Caco-2 (cell line): ENCODE measurements around the gene SPTBN1. TPM values are rescaled to one million over a fixed set of nuclear protein-coding genes. Genes with fewer than 3 reads are reported as not detected.

Experiments
- BruUV-seq: library from RNA; stranded (reverse); fragments of 400-500 nt; replicated peaks from 2 replicates; lab custom pipeline; 2021; lab: Mats Ljungman, UMichigan
- CTCF ChIA-PET: fragments of 300-600 bp; sonication (Branson Sonifier 250); formaldehyde crosslinking; loops from one replicate; lab custom pipeline; 2022; ENCODE audit warnings: antibody characterized with exemption; lab: Charles Lee
- POLR2A ChIA-PET: fragments of 300-600 bp; sonication (Branson Sonifier 250); formaldehyde crosslinking; loops from one replicate; lab custom pipeline; 2022; ENCODE audit warnings: antibody characterized with exemption; lab: Charles Lee
- DNase-seq, 2 experiments: peaks; one replicate each; pipeline versions ENCODE4 v3.0.0 to v3.0.0-alpha.2; 2020 to 2022
- H3K27me3 ChIP-seq: replicated peaks from 2 replicates; pipeline ENCODE4 v1.6.0; 2011; ENCODE audit warnings: low read length; ENCODE audit not compliant: control insufficient read depth, insufficient read depth
- H3K36me3 ChIP-seq: 2 replicates; pipeline ENCODE4 v1.5.1; 2011; ENCODE audit warnings: low read length; ENCODE audit not compliant: control insufficient read depth, insufficient read depth
- H3K4me1 ChIP-seq: fragments of 250-450 bp; sonication (Bioruptor Pico); 2 replicates; pipeline ENCODE4 v1.5.1; 2020; ENCODE audit warnings: mild to moderate bottlenecking
- H3K4me3 ChIP-seq: 2 replicates; pipeline ENCODE4 v1.5.1; 2011; ENCODE audit warnings: low read depth, mild to moderate bottlenecking, control low read depth, low read length
- H3K9me3 ChIP-seq: fragments of 250-450 bp; sonication (Bioruptor Pico); 2 replicates; pipeline ENCODE4 v1.5.1; 2020; ENCODE audit warnings: mild to moderate bottlenecking, moderate library complexity
- H3K27ac Mint-ChIP-seq: one replicate; pipeline ENCODE4 v1.8.0; 2022; ENCODE audit warnings: mixed read lengths; ENCODE audit not compliant: unreplicated experiment
- H3K27me3 Mint-ChIP-seq: one replicate; pipeline ENCODE4 v1.8.0; 2022; ENCODE audit warnings: mixed read lengths; ENCODE audit not compliant: insufficient read depth, unreplicated experiment
- H3K36me3 Mint-ChIP-seq: one replicate; pipeline ENCODE4 v1.8.0; 2022; ENCODE audit warnings: mild to moderate bottlenecking, mixed read lengths; ENCODE audit not compliant: insufficient read depth, unreplicated experiment
- H3K4me1 Mint-ChIP-seq: one replicate; pipeline ENCODE4 v1.8.0; 2022; ENCODE audit warnings: low read depth, mixed read lengths; ENCODE audit not compliant: unreplicated experiment
- H3K4me3 Mint-ChIP-seq: one replicate; pipeline ENCODE4 v1.8.0; 2022; ENCODE audit warnings: mild to moderate bottlenecking, moderate library complexity, mixed read lengths; ENCODE audit not compliant: unreplicated experiment
- H3K9me3 Mint-ChIP-seq: one replicate; pipeline ENCODE4 v1.8.0; 2022; ENCODE audit warnings: mixed read lengths; ENCODE audit not compliant: unreplicated experiment
- CTCF ChIP-seq, 2 experiments: fragments of 200-600 bp in 1 of 2; IDR thresholded peaks; 1 replicate in 1 of 2; 2 replicates in 1 of 2; pipeline versions ENCODE4 v1.5.1 to v1.8.0; 2011 to 2022; ENCODE audit warnings: antibody characterized with exemption in 1 of 2, control low read depth in 1 of 2, inconsistent platforms in 1 of 2, low read depth in 1 of 2, low read length in 1 of 2, mild to moderate bottlenecking in 1 of 2, moderate library complexity in 1 of 2; ENCODE audit not compliant: insufficient read depth in 1 of 2, severe bottlenecking in 1 of 2, unreplicated experiment in 1 of 2
- intact Hi-C: fragments of 100-400 bp; cut with micrococcal nuclease; formaldehyde crosslinking; loops from one replicate; pipeline ENCODE4 v1.10.0; 2022; ENCODE audit not compliant: unreplicated experiment
- total RNA-seq: library from RNA; stranded (reverse); gene quantifications from 2 replicates; pipeline ENCODE4 v1.2.3, GENCODE V29; 2022

Gene SPTBN1
- total RNA-seq, 1 experiment from 2014 or later: 361 TPM

- BruUV-seq: no TSS peak
- H3K27me3 Mint-ChIP-seq: no peaks in the 10 kb centered on the region
- peaks cover 36% of the 10 kb centered on the region for H3K4me1 Mint-ChIP-seq
- TF ChIP-seq CTCF (IDR thresholded peaks at IDR 0.05; ENCODE audit: insufficient read depth in 1 of 2, low read depth in 1 of 2, low read length in 1 of 2, severe bottlenecking in 1 of 2, unreplicated experiment in 1 of 2): no peak
- H3K9me3 Mint-ChIP-seq: no peaks in the 10 kb centered on the region
- H3K27ac Mint-ChIP-seq: peak overlapping the region; percentile 49
- H3K36me3 ChIP-seq: peaks cover 22% of the 10 kb centered on the region
- H3K4me3 ChIP-seq: no peak overlapping the region
- H3K27me3 ChIP-seq: no peaks in the 10 kb centered on the region
- peaks cover 13% of the 10 kb centered on the region for H3K4me1 ChIP-seq
- ChIA-PET POLR2A (no interaction called here), CTCF (interaction anchor here (1.2 kb wide), 1 partner anchor 32 kb away, joined by 3 read pairs; no protein-coding TSS in a partner anchor)
- H3K9me3 ChIP-seq: no peaks in the 10 kb centered on the region
- DNase-seq: no peak
- H3K36me3 Mint-ChIP-seq: peaks cover 96% of the 10 kb centered on the region
- intact Hi-C loops: no loop called here
- H3K4me3 Mint-ChIP-seq: no peak overlapping the region
Measured at GRCh38 chr2:54632733-54633692, 176.9 kb downstream of the SPTBN1 start.

GRCh38 chr2:54634021-54634420 lies 177.9 kb downstream of the SPTBN1 start:
- no peak overlapping the region for H3K4me3 ChIP-seq
- no peak overlapping the region for H3K4me3 Mint-ChIP-seq
- H3K4me1 Mint-ChIP-seq: peaks cover 40% of the 10 kb centered on the region
- H3K36me3 ChIP-seq: peaks cover 22% of the 10 kb centered on the region
- no TSS peak for BruUV-seq
- H3K9me3 Mint-ChIP-seq: no peaks in the 10 kb centered on the region
- no peak for DNase-seq
- H3K4me1 ChIP-seq: peaks cover 13% of the 10 kb centered on the region
- no peak overlapping the region for H3K27ac Mint-ChIP-seq
- intact Hi-C loops: no loop called here
- no peak for TF ChIP-seq CTCF (IDR thresholded peaks at IDR 0.05; ENCODE audit: insufficient read depth in 1 of 2, low read depth in 1 of 2, low read length in 1 of 2, severe bottlenecking in 1 of 2, unreplicated experiment in 1 of 2)
- no peaks in the 10 kb centered on the region for H3K27me3 Mint-ChIP-seq
- ChIA-PET POLR2A (no interaction called here), CTCF (no interaction called here)
- H3K9me3 ChIP-seq: no peaks in the 10 kb centered on the region
- H3K36me3 Mint-ChIP-seq: peaks cover 96% of the 10 kb centered on the region
- H3K27me3 ChIP-seq: no peaks in the 10 kb centered on the region

GRCh38 chr2:54634564-54635511 lies 178.7 kb downstream of the SPTBN1 start:
- DNase-seq: no peak
- H3K27me3 ChIP-seq: no peaks in the 10 kb centered on the region
- H3K4me3 Mint-ChIP-seq: no peak overlapping the region
- ChIA-PET CTCF (interaction anchor here (0.6 kb wide), 1 partner anchor 18 kb away, joined by 3 read pairs; no protein-coding TSS in a partner anchor), POLR2A (no interaction called here)
- TF ChIP-seq CTCF (IDR thresholded peaks at IDR 0.05; ENCODE audit: insufficient read depth in 1 of 2, low read depth in 1 of 2, low read length in 1 of 2, severe bottlenecking in 1 of 2, unreplicated experiment in 1 of 2): no peak
- no peaks in the 10 kb centered on the region for H3K9me3 Mint-ChIP-seq
- no peak overlapping the region for H3K4me3 ChIP-seq
- peak overlapping the region; percentile 24 for H3K27ac Mint-ChIP-seq
- no peaks in the 10 kb centered on the region for H3K27me3 Mint-ChIP-seq
- peaks cover 43% of the 10 kb centered on the region for H3K4me1 Mint-ChIP-seq
- no TSS peak for BruUV-seq
- no peaks in the 10 kb centered on the region for H3K9me3 ChIP-seq
- H3K36me3 Mint-ChIP-seq: peaks cover 96% of the 10 kb centered on the region
- H3K36me3 ChIP-seq: peaks cover 20% of the 10 kb centered on the region
- intact Hi-C loops: no loop called here
- peaks cover 8% of the 10 kb centered on the region for H3K4me1 ChIP-seq
